MG63 (cell line): Measurements from ENCODE around the gene HERC2. TPM values are rescaled to one million over a fixed set of nuclear protein-coding genes. Genes with fewer than 3 reads are reported as not detected.

Experiments used
- DNase-seq: peaks from one replicate; pipeline ENCODE4 v3.0.0-alpha.2; 2020
- H3K27me3 ChIP-seq: fragments of 250-450 bp; sonication (Bioruptor Pico); 2 replicates; pipeline ENCODE4 v1.5.1; 2020; ENCODE audit warnings: mild to moderate bottlenecking, moderate library complexity
- H3K36me3 ChIP-seq: fragments of 250-450 bp; sonication (Bioruptor Pico); 2 replicates; pipeline ENCODE4 v1.5.1; 2020; ENCODE audit warnings: mild to moderate bottlenecking, moderate library complexity
- H3K4me3 ChIP-seq: fragments of 250-450 bp; sonication (Bioruptor Pico); 2 replicates; pipeline ENCODE4 v1.5.1; 2020; ENCODE audit warnings: mild to moderate bottlenecking, moderate library complexity
- H3K9me3 ChIP-seq: fragments of 250-450 bp; sonication (Bioruptor Pico); 2 replicates; pipeline ENCODE4 v1.5.1; 2020; ENCODE audit warnings: mild to moderate bottlenecking, moderate library complexity
- total RNA-seq: library from RNA; depleted of rRNA; stranded (reverse); fragments of >200 nt; shearing (Covaris generic); gene quantifications from 2 replicates; pipeline ENCODE4 v1.2.3, GENCODE V29; 2014; ENCODE audit warnings: low replicate concordance; rRNA removed

HERC2 gene
- total RNA-seq, 1 experiment from 2014 or later: 27.5 TPM

GRCh38 chr15:28091313-28091712, 230.7 kb downstream of the HERC2 start:
- Histone ChIP-seq H3K27me3 (peaks cover 3% of the 10 kb centered on the region; the same call in 1 of the 2 replicates), H3K36me3 (no peaks in the 10 kb centered on the region), H3K9me3 (peaks cover 5% of the 10 kb centered on the region; the same call in 1 of the 2 replicates), H3K4me3 (no peak overlapping the region)
- DNase-seq: no peak

GRCh38 chr15:28086175-28086703, 235.7 kb downstream of the HERC2 start:
- H3K36me3 ChIP-seq: no peaks in the 10 kb centered on the region
- peaks cover 5% of the 10 kb centered on the region; the same call in 1 of the 2 replicates for H3K9me3 ChIP-seq
- DNase-seq: no peak
- no peak overlapping the region for H3K4me3 ChIP-seq
- no peaks in the 10 kb centered on the region for H3K27me3 ChIP-seq

DNA sequence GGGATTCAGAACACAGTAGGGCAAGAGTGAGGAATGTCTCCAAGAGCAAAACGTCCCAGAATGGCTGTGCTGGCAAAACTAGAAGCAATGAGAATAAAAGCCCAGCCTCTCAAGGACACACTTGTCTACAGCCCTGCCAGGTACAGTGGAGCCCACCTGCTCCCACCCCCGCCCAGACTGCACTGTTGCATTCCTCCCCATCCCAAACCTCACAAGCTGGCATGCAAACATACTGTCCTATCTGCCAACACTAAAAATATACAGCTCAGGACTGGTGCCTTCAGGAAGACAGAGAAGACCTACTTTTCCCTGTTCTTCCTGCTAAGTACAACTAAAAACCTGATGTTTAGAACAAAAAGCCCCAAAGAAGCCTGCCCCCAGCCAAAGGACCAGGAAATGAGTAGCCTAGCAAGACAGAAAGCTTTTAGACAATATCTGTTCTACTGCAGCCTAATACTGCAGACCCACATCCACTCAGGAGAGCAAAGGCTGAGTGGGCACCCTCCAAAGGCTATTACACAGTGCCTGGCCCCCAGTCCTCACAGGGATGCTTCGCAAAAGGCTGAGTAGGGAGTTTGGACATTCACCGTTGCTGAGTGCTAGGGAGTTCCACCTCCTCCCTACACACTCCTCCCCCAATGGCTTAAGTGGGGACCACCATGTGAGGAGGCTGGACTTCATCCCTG, 236.3 kb downstream of the HERC2 start:
- Histone ChIP-seq H3K36me3 (no peaks in the 10 kb centered on the region), H3K27me3 (no peaks in the 10 kb centered on the region), H3K4me3 (no peak overlapping the region), H3K9me3 (0 out of 2 replicates have a peak, but pooled peaks cover 1% of the 10 kb centered on the region)
- DNase-seq: no peak

DNA sequence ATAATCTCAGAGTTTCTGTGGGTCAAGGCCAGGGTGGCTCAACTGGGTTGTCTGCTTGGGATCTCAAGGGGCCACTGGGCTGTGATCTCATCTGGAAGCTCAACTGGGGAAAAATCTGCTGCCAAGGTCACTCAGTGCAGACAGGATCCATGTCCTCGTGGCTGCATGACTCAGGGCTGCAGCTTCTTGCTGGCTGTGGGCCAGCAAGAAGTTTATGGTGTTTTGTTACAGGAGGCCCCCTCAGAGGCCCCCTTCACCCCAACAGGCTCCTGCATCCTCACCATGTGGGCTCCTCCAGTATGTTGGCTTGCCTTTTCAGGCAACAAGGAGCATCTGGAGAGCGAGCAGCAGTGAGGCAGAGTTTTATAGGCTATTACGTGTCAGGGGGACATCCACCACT, 237.4 kb downstream of the HERC2 start:
- no peaks in the 10 kb centered on the region for H3K9me3 ChIP-seq
- no peaks in the 10 kb centered on the region for H3K36me3 ChIP-seq
- no peak for DNase-seq
- H3K27me3 ChIP-seq: no peaks in the 10 kb centered on the region
- H3K4me3 ChIP-seq: no peak overlapping the region

DNA sequence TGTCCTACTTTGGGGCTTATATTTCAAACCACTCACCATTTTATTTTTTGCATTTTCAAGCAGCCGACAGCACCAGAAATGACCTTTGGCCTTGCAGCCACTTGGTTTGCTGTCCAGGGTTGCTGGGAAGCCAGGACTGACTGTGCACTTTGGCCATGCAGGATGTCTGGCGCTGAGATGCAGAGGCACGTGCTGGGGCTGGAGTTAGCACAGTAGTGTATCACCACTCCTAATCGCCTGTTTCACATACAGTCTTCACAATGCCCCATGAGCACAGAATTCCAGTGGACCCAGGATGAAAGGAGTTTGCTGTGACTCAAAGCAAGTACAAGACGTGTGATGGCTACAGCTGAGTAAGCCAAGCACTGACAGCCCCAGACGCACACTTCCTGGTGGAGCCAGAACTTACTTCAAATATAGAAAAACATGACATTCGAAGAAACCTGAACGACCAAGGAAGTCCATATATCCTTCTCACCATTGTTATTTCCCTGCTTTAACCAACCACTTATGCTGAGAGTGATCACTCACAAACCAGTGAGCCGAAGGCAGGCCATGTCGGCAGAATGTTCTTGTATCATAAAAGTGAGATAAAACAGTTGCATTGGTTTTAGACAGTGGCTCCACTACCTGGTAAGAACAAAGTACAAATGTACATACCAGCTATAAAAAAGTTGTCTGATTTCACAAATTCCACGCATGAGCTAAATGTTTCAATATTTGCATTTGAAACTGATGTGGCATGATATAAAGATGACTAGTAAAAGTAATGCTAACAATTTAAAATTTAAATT, 238.9 kb downstream of the HERC2 start:
- Histone ChIP-seq H3K36me3 (no peaks in the 10 kb centered on the region), H3K27me3 (no peaks in the 10 kb centered on the region), H3K9me3 (no peaks in the 10 kb centered on the region), H3K4me3 (no peak overlapping the region)
- no peak for DNase-seq

DNA sequence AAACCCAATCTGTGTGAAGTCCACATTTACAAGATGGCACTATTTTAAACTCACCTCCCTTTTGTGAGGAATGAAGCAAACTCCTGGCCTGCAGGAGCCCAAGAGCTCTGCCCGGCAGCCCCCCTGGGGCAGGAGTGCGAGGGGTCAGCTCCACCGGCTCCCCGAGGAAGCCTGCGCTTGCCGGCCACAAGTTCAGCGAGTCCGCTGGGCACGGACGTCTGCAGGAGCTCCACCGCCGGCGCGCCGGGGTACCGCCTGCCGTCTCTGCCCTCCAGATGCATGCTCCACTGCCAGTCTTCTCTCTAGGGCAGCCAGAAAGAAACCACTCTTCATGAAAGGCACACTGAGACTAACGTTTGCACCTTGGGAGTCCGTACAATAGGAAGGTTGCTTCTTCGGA, 240.4 kb downstream of the HERC2 start:
- DNase-seq: no peak

DNA sequence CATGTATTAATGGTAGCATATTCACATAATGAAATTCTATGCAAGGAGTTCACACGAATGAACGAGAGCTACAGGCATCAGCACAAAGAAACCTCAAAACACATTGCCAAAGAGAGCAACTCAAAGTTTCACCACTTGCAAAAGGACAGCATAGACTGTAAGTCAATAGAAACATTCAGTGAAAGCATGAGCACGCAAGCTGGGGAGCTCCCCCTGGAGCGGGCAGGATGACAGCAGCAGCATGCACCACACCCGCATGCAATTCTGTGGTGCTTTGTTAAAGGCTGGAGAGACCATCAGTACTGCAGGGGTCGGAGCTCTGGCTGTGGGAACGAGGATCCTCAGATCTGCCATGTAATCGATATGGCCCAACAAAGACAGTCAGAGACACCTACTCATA, 241.6 kb downstream of the HERC2 start:
- no peak for DNase-seq
- Histone ChIP-seq H3K27me3 (no peaks in the 10 kb centered on the region), H3K36me3 (no peaks in the 10 kb centered on the region), H3K9me3 (no peaks in the 10 kb centered on the region), H3K4me3 (no peak overlapping the region)

More for the DNA sequence above, 240.4 kb downstream of the HERC2 start:
- Histone ChIP-seq H3K36me3 (no peaks in the 10 kb centered on the region), H3K9me3 (no peaks in the 10 kb centered on the region), H3K27me3 (no peaks in the 10 kb centered on the region), H3K4me3 (no peak overlapping the region)

DNA sequence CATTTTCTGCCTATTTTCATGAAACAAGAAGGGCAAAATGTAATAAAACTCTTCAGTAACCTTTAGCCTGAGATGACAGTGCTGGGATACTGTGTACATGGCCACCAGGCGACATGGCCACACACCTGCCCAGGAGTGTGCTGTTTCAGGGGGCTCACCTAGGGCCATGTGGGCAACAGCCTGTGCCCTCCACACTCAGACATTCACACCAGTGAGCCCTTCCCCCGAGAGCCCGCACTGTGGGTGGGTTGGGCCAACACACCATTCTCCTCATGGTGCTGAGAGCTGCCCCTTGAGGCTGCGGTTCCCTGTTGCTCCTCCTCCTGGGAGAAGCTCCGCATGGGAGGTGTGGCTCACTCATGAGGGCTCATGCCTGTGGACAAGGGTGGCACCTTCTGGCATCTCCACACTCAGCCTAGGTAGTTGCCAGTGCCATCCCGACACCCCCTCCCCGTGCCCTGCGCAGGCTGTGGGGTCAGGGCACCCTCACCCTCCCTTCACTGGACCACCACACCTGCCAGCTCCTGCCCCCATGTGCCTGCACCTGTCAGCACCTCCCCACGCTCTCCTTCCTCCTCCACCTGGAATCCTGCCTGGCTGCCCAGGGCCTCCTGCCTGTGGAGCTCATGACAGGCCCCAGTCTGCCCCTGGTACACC, 242.5 kb downstream of the HERC2 start:
- H3K4me3 ChIP-seq: no peak overlapping the region
- no peaks in the 10 kb centered on the region for H3K27me3 ChIP-seq
- no peaks in the 10 kb centered on the region for H3K36me3 ChIP-seq
- no peak for DNase-seq
- H3K9me3 ChIP-seq: no peaks in the 10 kb centered on the region

- no peak for DNase-seq
- Histone ChIP-seq H3K27me3 (no peaks in the 10 kb centered on the region), H3K36me3 (no peaks in the 10 kb centered on the region), H3K4me3 (no peak overlapping the region), H3K9me3 (no peaks in the 10 kb centered on the region)
Observed at GRCh38 chr15:28078191-28078719, 243.7 kb downstream of the HERC2 start.

DNA sequence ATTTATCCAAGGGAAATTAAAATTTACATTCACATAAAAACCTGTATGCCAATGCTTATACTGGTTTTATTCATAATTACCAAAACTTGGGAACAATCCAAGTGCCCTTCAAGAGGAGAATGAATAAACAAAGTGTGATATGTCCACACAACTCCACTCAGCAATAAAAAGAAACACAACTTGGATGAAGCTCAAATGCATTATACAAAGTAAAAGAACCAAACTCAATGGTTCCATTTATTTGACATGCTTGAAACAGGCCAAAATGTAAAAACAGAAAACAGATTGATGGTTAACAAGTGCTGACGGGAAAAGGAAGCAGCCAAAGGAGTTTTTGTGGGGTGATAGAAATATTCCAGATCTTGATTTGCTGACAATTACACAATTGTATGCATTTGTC, 246.4 kb downstream of the HERC2 start:
- DNase-seq: no peak
- Histone ChIP-seq H3K36me3 (no peaks in the 10 kb centered on the region), H3K4me3 (no peak overlapping the region), H3K27me3 (no peaks in the 10 kb centered on the region), H3K9me3 (no peaks in the 10 kb centered on the region)

GRCh38 chr15:28068930-28069329, 253.0 kb downstream of the HERC2 start:
- no peak for DNase-seq
- no peaks in the 10 kb centered on the region for H3K36me3 ChIP-seq
- no peak overlapping the region for H3K4me3 ChIP-seq
- H3K9me3 ChIP-seq: no peaks in the 10 kb centered on the region
- no peaks in the 10 kb centered on the region for H3K27me3 ChIP-seq

- no peaks in the 10 kb centered on the region for H3K27me3 ChIP-seq
- no peak overlapping the region for H3K4me3 ChIP-seq
- DNase-seq: no peak
- no peaks in the 10 kb centered on the region for H3K36me3 ChIP-seq
- no peaks in the 10 kb centered on the region for H3K9me3 ChIP-seq
Observed at GRCh38 chr15:28066231-28066630, 255.7 kb downstream of the HERC2 start.

Other genes with a start within 250 kb of the HERC2 start
- not detected in 2 replicates for gene OCA2, start 222.9 kb downstream of the HERC2 start, total RNA-seq
- not detected in 2 replicates for gene GOLGA6L24, start 35.9 kb upstream of the HERC2 start, total RNA-seq
- gene GOLGA8F, start 56.5 kb upstream of the HERC2 start, total RNA-seq: 0.30 TPM in 1 of 2 replicates, not detected in the other
- gene GOLGA8G, start 210.8 kb upstream of the HERC2 start, total RNA-seq: not detected in 2 replicates
- not detected in 2 replicates for gene GOLGA6L25, start 231.4 kb upstream of the HERC2 start, total RNA-seq